ENCODE data around the gene GHR.

DNA sequence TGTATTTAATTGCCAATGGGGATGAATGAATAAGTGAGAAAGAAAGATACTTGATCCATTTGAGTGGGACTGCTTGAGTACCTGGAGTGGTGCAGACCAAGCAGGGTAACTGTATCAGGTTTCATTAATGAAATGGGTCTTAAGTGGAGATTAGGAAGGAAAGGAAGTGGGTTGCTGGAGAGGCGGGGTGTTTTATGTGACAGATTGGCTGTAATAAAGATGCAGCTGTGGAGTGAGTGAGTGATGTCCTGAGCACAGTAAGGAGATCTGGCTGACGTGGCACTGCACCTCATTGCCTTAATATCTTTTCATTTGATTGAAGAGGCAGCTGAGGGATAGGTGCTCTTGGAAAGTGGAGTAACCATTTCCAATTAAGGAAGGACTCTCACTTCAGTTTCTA, 172.4 kb downstream of the GHR start:
- TF ChIP-seq, protein P1, sequence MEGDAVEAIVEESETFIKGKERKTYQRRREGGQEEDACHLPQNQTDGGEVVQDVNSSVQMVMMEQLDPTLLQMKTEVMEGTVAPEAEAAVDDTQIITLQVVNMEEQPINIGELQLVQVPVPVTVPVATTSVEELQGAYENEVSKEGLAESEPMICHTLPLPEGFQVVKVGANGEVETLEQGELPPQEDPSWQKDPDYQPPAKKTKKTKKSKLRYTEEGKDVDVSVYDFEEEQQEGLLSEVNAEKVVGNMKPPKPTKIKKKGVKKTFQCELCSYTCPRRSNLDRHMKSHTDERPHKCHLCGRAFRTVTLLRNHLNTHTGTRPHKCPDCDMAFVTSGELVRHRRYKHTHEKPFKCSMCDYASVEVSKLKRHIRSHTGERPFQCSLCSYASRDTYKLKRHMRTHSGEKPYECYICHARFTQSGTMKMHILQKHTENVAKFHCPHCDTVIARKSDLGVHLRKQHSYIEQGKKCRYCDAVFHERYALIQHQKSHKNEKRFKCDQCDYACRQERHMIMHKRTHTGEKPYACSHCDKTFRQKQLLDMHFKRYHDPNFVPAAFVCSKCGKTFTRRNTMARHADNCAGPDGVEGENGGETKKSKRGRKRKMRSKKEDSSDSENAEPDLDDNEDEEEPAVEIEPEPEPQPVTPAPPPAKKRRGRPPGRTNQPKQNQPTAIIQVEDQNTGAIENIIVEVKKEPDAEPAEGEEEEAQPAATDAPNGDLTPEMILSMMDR (IDR thresholded peaks at IDR 0.05; ENCODE audit: poor library complexity, severe bottlenecking): no peak
- no peak for TF ChIP-seq SMC3 (conservative IDR thresholded peaks at IDR 0.05; ENCODE audit: poor library complexity)
- TF ChIP-seq RAD21 (conservative IDR thresholded peaks at IDR 0.05): no peak

Measured in neural cell (in vitro differentiated cells).